Measurements from ENCODE around the gene AVEN.

Gene AVEN

GRCh38 chr15:33964665-33965040 lies 74.4 kb downstream of the AVEN start:
- no peak overlapping the region for H3K4me3 ChIP-seq (ENCODE audit: low read depth, low read length)
- in situ Hi-C loops (cut with HindIII; ENCODE audit: low pct_ligation_motif_present, low sequenced_read_pairs), result no loop called here
- H3K27me3 ChIP-seq (replicated peaks), result no peaks in the 10 kb centered on the region
- H3K27ac ChIP-seq, result no peak overlapping the region
- no peaks in the 10 kb centered on the region for H3K36me3 ChIP-seq (replicated peaks)
- no peak for TF ChIP-seq CTCF (IDR thresholded peaks at IDR 0.05; ENCODE audit: low read depth, low read length, missing control alignments)
- DNase-seq, result no peak

GRCh38 chr15:33963831-33964664 lies 75.0 kb downstream of the AVEN start:
- DNase-seq, result no peak
- Histone ChIP-seq H3K27ac (no peak overlapping the region), H3K4me3 (ENCODE audit: low read depth, low read length) (no peak overlapping the region), H3K36me3 (replicated peaks) (no peaks in the 10 kb centered on the region), H3K27me3 (replicated peaks) (no peaks in the 10 kb centered on the region)
- TF ChIP-seq CTCF (IDR thresholded peaks at IDR 0.05; ENCODE audit: low read depth, low read length, missing control alignments), result peak; percentile 69
- in situ Hi-C loops (cut with HindIII; ENCODE audit: low pct_ligation_motif_present, low sequenced_read_pairs), result no loop called here

- Histone ChIP-seq H3K4me3 (ENCODE audit: low read depth, low read length) (no peak overlapping the region), H3K27ac (no peak overlapping the region), H3K36me3 (replicated peaks) (no peaks in the 10 kb centered on the region), H3K27me3 (replicated peaks) (no peaks in the 10 kb centered on the region)
- no peak for TF ChIP-seq CTCF (IDR thresholded peaks at IDR 0.05; ENCODE audit: low read depth, low read length, missing control alignments)
- DNase-seq, result no peak
- in situ Hi-C loops (cut with HindIII; ENCODE audit: low pct_ligation_motif_present, low sequenced_read_pairs), result no loop called here
These were observed 78.5 kb downstream of the AVEN start for GRCh38 chr15:33960549-33960935.

- Histone ChIP-seq H3K27me3 (replicated peaks) (no peaks in the 10 kb centered on the region), H3K27ac (no peak overlapping the region), H3K4me3 (ENCODE audit: low read depth, low read length) (no peak overlapping the region), H3K36me3 (replicated peaks) (no peaks in the 10 kb centered on the region)
- no peak for DNase-seq
- in situ Hi-C loops (cut with HindIII; ENCODE audit: low pct_ligation_motif_present, low sequenced_read_pairs), result no loop called here
- TF ChIP-seq CTCF (IDR thresholded peaks at IDR 0.05; ENCODE audit: low read depth, low read length, missing control alignments), result no peak
These were observed 79.0 kb downstream of the AVEN start for GRCh38 chr15:33959844-33960548.

GRCh38 chr15:33956397-33956796 lies 82.6 kb downstream of the AVEN start:
- in situ Hi-C loops (cut with HindIII; ENCODE audit: low pct_ligation_motif_present, low sequenced_read_pairs), result no loop called here
- no peak overlapping the region for H3K4me3 ChIP-seq (ENCODE audit: low read depth, low read length)
- H3K36me3 ChIP-seq (replicated peaks), result no peaks in the 10 kb centered on the region
- no peak overlapping the region for H3K27ac ChIP-seq
- no peak for DNase-seq
- no peak for TF ChIP-seq CTCF (IDR thresholded peaks at IDR 0.05; ENCODE audit: low read depth, low read length, missing control alignments)
- no peaks in the 10 kb centered on the region for H3K27me3 ChIP-seq (replicated peaks)
